Measurements from ENCODE around the gene ZNF148.
"Not testable (repeated sequence)": the region's sequence is repeated elsewhere in the genome, so short reads cannot be mapped to it uniquely, and the experiment has no call there.

Gene ZNF148

DNA sequence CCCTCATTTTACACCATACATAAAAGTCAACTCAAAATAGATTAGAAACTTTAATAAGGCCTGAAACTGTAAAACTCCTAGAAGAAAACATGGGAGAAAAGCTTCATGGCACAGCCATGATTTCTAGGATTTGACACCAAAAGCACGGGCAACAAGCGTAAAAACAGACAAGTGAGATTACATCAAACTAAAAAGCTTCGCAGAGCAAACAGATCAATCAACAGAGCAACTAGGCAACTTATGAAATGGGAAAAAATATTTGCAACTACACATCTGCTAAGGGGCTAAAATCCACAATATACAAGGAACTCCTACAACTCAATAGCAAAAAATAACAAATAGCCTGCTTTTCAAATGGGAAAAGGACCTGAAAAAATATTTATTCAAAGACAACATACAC is 26.1 kb downstream of the ZNF148 start:
- no peak overlapping the region for H3K4me3 ChIP-seq (ENCODE audit: low read depth, low read length)
- TF ChIP-seq, protein P1, sequence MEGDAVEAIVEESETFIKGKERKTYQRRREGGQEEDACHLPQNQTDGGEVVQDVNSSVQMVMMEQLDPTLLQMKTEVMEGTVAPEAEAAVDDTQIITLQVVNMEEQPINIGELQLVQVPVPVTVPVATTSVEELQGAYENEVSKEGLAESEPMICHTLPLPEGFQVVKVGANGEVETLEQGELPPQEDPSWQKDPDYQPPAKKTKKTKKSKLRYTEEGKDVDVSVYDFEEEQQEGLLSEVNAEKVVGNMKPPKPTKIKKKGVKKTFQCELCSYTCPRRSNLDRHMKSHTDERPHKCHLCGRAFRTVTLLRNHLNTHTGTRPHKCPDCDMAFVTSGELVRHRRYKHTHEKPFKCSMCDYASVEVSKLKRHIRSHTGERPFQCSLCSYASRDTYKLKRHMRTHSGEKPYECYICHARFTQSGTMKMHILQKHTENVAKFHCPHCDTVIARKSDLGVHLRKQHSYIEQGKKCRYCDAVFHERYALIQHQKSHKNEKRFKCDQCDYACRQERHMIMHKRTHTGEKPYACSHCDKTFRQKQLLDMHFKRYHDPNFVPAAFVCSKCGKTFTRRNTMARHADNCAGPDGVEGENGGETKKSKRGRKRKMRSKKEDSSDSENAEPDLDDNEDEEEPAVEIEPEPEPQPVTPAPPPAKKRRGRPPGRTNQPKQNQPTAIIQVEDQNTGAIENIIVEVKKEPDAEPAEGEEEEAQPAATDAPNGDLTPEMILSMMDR (IDR thresholded peaks at IDR 0.05; ENCODE audit: insufficient read depth, low read length, missing control alignments), result no peak
- CTCF ChIA-PET, result no interaction called here
- POLR2A ChIA-PET, result no interaction called here
- no peak for DNase-seq (ENCODE audit: low read depth, low spot score)

DNA sequence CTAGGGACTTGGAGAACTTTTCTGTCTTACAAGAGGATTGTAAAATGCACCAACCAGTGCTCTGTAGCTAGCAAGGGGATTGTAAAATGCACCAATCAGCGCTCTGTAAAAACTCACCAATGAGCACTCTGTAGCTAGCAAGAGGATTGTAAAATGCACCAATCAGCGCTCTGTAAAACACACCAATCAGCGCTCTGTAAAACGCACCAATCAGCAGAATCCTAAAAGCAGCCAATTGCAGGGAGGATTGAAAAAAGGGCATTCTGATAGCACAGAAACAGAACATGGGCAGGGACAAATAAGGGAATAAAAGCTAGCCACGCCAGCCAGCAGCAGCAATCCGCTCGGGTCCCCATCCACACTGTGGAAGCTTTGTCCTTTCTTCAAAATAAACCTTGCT is 31.8 kb downstream of the ZNF148 start:
- DNase-seq (ENCODE audit: low read depth, low spot score); CTCF ChIA-PET; H3K4me3 ChIP-seq (ENCODE audit: low read depth, low read length); POLR2A ChIA-PET: not testable (repeated sequence)

DNA sequence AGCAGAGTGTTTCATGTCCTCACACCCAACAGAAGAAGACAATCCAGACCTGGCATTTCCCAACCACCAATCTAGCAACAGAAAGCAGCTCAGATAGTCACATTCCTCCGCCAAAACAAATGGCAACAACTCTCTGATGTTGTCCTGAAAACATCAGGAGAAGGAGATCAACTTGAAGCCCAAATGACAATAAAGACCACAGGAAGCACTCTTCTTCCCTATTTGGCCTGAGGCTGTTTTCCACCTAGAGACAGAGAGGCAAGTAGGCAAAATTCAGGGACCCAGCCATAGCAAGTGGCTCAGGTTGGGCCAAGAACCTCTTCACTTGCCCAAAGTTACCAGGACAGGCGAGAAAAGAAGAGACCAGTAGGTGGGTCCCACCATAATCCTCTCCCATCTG is 35.0 kb downstream of the ZNF148 start:
- TF ChIP-seq, protein P1 (IDR thresholded peaks at IDR 0.05; ENCODE audit: insufficient read depth, low read length, missing control alignments), result no peak
- ChIA-PET POLR2A (no interaction called here), CTCF (no interaction called here)
- no peak overlapping the region for H3K4me3 ChIP-seq (ENCODE audit: low read depth, low read length)
- DNase-seq (ENCODE audit: low read depth, low spot score), result no peak

DNA sequence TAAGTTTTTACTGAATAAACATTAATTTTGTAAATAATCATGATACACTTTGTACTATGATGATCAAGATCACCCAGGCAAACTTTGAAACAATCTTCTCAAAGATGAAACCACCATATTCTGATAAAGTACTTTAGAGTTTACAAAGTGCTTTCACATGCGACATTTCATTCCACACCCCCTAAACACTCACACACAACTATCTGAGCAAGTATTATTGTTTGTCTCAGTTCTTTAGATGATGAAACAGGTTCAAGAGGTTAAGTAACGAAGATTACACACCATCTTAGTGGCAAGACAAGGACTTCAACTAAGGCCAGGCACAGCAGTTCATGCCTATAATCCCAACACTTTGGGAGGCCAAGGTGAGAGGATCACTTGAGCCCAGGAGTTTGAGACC is 37.6 kb downstream of the ZNF148 start:
- CTCF ChIA-PET, result no interaction called here
- POLR2A ChIA-PET, result no interaction called here
- H3K4me3 ChIP-seq (ENCODE audit: low read depth, low read length), result no peak overlapping the region
- TF ChIP-seq, protein P1 (IDR thresholded peaks at IDR 0.05; ENCODE audit: insufficient read depth, low read length, missing control alignments), result no peak
- DNase-seq (ENCODE audit: low read depth, low spot score), result no peak

DNA sequence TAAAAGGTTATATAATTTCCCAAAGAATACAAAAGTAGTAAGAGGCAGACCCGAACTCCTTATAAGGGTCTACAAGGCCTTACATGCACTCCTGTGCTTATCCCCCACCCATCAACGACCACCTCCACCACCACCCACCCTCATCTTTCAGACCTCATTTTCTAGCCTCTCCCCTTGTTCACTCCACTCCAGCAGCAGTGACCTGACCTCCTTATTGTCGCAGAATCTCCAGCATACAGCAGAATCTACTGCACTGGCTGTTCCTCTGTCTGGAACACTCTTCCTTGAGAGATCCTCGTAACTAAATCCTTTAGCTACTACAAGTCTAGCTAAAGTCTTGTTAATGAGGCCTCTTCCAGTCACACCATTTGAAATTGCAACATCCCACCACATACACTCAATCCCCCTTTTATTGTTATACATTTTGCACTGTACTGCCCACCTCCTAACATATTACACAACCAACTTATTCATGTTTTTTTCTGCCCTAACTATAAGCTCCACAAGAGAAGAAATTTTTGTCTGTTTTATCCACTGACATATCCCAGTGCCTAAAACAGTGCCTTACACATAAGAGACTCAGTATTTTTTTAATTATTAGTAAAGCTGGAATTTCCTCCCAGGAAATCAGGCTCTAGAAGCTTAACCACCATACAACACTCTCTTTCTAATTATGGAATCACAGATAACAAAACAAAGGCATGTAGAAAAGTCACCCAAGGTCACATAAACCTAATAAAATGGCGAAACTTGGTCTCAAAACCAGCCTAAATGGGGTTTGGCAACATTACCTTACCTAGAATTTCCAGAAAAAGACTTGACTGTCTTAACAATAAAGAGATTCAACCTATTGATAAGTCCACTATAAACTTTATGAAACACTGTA is 40.2 kb downstream of the ZNF148 start:
- H3K4me3 ChIP-seq (ENCODE audit: low read depth, low read length), result no peak overlapping the region
- TF ChIP-seq, protein P1 (IDR thresholded peaks at IDR 0.05; ENCODE audit: insufficient read depth, low read length, missing control alignments), result no peak
- DNase-seq (ENCODE audit: low read depth, low spot score), result no peak
- CTCF ChIA-PET, result interaction anchor here (0.9 kb wide), 1 partner anchor 12 kb away, joined by 3 read pairs; no protein-coding TSS in a partner anchor
- POLR2A ChIA-PET, result no interaction called here

DNA sequence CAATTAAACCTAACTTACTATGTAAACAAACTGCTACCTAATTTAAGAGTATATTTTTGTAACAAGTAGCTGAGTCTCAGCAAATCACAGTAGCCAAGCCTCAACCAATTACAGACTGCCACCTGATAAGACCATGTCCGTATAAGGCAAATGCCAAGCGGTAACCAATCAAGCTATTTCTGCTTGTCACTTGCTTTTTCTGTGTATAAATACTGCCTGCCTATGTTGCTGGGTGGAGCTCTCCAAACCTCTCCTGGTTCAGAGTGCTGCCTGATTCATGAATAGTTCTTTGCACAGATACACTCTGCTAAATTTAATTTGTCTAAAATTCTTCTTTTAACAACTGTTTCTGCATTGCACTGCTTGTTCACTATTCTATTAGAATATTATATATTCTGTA is 42.6 kb downstream of the ZNF148 start:
- DNase-seq (ENCODE audit: low read depth, low spot score), result no peak
- ChIA-PET POLR2A (no interaction called here), CTCF (interaction anchor here (0.9 to 1.2 kb wide), 3 partner anchors 24 to 31 kb away, joined by 3 to 4 read pairs (median 3); no protein-coding TSS in a partner anchor)
- H3K4me3 ChIP-seq (ENCODE audit: low read depth, low read length), result no peak overlapping the region
- TF ChIP-seq, protein P1 (IDR thresholded peaks at IDR 0.05; ENCODE audit: insufficient read depth, low read length, missing control alignments), result no peak

DNA sequence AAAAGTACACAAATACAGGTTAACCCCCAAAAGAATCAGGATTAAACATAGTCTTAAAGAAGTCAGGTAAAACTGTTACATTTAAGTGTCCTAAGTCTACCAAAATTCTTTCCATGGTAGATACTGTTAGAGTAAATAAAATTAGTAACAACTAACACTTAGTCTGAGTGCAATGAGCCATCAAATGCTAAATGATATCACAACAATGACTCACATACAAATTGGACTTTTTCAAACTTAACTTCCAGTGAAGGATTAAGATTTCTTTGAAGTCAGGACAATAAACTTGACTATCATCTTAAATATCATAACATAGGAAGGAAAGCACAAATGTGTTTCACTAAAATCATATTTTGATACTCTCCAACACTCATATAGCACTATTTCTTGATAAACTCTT is 43.9 kb downstream of the ZNF148 start:
- no peak for DNase-seq (ENCODE audit: low read depth, low spot score)
- ChIA-PET POLR2A (no interaction called here), CTCF (interaction anchor here (0.6 kb wide), 1 partner anchor 21 kb away, joined by 3 read pairs; no protein-coding TSS in a partner anchor)
- TF ChIP-seq, protein P1 (IDR thresholded peaks at IDR 0.05; ENCODE audit: insufficient read depth, low read length, missing control alignments), result no peak
- H3K4me3 ChIP-seq (ENCODE audit: low read depth, low read length), result no peak overlapping the region
